ENCODE results near the gene DKKL1.
"Not testable (repeated sequence)": the region's sequence is repeated elsewhere in the genome, so short reads cannot be mapped to it uniquely, and the experiment has no call there.

DNA sequence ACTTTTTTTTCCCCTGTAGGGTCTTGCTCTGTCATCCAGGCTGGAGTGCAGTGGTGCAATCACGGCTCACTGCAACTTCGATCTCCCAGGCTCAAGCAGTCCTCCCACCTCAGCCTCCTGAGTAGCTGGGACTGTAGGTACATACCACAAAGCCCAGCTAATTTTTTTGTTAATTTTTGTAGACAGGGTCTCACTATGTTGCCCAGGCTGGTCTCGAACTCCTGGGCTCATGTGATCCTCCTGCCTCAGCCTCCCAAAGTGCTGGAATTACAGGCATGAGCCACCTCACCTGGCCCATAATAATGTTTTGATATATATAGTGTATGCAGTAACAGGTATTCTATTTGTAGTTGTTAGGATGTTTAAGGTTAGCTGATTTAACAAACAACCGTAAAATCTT lies 32.5 kb upstream of the DKKL1 start:
- TF ChIP-seq, protein P1, sequence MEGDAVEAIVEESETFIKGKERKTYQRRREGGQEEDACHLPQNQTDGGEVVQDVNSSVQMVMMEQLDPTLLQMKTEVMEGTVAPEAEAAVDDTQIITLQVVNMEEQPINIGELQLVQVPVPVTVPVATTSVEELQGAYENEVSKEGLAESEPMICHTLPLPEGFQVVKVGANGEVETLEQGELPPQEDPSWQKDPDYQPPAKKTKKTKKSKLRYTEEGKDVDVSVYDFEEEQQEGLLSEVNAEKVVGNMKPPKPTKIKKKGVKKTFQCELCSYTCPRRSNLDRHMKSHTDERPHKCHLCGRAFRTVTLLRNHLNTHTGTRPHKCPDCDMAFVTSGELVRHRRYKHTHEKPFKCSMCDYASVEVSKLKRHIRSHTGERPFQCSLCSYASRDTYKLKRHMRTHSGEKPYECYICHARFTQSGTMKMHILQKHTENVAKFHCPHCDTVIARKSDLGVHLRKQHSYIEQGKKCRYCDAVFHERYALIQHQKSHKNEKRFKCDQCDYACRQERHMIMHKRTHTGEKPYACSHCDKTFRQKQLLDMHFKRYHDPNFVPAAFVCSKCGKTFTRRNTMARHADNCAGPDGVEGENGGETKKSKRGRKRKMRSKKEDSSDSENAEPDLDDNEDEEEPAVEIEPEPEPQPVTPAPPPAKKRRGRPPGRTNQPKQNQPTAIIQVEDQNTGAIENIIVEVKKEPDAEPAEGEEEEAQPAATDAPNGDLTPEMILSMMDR (IDR thresholded peaks at IDR 0.05) = not testable (repeated sequence)
- TF ChIP-seq TP53 (CRISPR knock-in tag; IDR thresholded peaks at IDR 0.05); MXD4 (CRISPR knock-in tag; IDR thresholded peaks at IDR 0.05; ENCODE audit: borderline replicate concordance); ZNF423 (CRISPR knock-in tag; IDR thresholded peaks at IDR 0.05); ZNF138 (CRISPR knock-in tag; conservative IDR thresholded peaks at IDR 0.05); GABPB1 (CRISPR knock-in tag; IDR thresholded peaks at IDR 0.05); RELA (CRISPR knock-in tag; IDR thresholded peaks at IDR 0.05; ENCODE audit: borderline replicate concordance): not testable (repeated sequence)
- TF ChIP-seq, protein P2, sequence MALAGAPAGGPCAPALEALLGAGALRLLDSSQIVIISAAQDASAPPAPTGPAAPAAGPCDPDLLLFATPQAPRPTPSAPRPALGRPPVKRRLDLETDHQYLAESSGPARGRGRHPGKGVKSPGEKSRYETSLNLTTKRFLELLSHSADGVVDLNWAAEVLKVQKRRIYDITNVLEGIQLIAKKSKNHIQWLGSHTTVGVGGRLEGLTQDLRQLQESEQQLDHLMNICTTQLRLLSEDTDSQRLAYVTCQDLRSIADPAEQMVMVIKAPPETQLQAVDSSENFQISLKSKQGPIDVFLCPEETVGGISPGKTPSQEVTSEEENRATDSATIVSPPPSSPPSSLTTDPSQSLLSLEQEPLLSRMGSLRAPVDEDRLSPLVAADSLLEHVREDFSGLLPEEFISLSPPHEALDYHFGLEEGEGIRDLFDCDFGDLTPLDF (CRISPR knock-in tag; IDR thresholded peaks at IDR 0.05) = not testable (repeated sequence)
- TF ChIP-seq, protein P3, sequence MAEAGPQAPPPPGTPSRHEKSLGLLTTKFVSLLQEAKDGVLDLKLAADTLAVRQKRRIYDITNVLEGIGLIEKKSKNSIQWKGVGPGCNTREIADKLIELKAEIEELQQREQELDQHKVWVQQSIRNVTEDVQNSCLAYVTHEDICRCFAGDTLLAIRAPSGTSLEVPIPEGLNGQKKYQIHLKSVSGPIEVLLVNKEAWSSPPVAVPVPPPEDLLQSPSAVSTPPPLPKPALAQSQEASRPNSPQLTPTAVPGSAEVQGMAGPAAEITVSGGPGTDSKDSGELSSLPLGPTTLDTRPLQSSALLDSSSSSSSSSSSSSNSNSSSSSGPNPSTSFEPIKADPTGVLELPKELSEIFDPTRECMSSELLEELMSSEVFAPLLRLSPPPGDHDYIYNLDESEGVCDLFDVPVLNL (CRISPR knock-in tag; IDR thresholded peaks at IDR 0.05; ENCODE audit: borderline replicate concordance, low read depth) = not testable (repeated sequence)
- TF ChIP-seq, protein P4, sequence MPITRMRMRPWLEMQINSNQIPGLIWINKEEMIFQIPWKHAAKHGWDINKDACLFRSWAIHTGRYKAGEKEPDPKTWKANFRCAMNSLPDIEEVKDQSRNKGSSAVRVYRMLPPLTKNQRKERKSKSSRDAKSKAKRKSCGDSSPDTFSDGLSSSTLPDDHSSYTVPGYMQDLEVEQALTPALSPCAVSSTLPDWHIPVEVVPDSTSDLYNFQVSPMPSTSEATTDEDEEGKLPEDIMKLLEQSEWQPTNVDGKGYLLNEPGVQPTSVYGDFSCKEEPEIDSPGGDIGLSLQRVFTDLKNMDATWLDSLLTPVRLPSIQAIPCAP (CRISPR knock-in tag; IDR thresholded peaks at IDR 0.05) = not testable (repeated sequence)
